Putamen (tissue), 1 donor: ENCODE measurements around the gene WFS1.

Experiments used
- DNase-seq: peaks from one replicate; pipeline ENCODE4 v3.0.0-alpha.2; 2016; ENCODE audit warnings: low spot score

WFS1 gene

DNA sequence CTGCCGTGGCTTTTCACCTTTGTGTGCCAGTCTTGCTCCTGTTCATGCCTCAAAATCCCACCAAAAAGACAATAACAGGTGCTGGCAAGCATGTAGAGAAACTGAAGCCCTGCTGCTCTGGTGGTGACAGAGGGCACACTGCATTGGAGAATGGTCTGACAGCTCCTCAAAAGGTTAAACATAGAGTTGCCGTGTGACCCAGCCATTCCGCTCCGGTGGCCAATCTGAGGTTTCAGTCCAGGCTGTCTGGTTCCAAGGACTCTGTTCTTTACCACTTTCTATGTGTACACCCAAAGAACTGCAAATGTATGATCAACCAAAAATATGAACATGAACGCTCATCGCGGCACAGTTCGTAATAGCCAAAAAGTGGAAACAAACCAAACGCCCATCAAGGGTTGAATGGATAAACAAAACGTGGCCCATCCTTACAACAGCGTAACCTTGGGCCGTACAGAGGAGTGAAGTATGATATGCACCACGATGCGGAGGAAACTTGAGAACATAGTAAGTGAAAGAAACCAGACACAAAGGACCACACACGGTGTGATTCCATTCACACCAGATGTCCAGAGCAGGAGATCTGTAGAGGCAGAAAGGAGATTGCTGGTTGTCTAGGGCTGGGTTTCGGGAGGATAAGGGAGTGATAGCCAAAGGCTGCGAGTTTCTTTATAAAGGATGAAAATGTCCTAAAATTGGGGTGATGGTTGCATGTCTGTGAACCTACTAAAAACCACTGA, 33.6 kb upstream of the WFS1 start:
- no peak for DNase-seq

- DNase-seq = no peak
Observed at GRCh38 chr4:6236816-6237390, 32.7 kb upstream of the WFS1 start.

DNA sequence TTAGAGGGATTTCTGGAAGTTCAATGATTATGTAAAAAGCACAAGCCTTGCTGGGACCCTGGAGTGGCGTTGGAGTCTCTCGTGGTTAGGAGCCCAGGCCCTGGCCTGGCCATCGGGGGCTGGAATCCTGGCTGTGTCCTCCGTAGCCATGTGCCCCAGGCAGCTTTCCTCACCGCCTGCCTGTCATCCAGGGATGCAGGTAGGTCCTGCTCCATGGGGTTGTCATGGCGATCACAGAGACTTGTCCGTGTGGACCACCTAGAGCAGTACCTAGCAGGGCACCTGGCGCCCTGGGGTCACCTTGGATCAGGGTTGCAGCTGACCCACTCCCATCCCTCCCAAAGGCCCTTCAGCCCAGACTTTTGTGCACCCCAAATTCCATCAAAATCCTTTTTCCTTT, 30.2 kb upstream of the WFS1 start:
- no peak for DNase-seq

DNA sequence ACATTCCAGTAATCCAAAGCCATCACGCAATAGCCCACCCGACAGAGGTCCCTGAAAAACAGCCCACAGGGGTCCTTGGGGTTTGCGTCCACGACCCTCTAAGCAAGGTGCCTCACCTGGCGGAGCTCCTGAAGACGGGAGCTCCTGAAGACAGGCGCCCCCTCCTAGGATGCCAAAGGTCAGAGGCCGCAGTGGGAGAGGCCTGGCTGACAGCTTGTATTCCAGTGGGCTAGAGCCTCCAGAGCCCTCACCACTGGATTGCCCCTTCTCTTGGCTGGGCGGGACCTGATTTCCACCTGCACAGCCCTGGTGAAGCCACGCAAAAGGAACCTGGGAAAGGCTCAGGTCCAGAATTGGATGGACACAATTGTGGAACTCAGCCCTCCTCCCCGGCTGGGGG, 29.7 kb upstream of the WFS1 start:
- DNase-seq = no peak

- DNase-seq = no peak
Observed at GRCh38 chr4:6241062-6241845, 28.4 kb upstream of the WFS1 start.

DNA sequence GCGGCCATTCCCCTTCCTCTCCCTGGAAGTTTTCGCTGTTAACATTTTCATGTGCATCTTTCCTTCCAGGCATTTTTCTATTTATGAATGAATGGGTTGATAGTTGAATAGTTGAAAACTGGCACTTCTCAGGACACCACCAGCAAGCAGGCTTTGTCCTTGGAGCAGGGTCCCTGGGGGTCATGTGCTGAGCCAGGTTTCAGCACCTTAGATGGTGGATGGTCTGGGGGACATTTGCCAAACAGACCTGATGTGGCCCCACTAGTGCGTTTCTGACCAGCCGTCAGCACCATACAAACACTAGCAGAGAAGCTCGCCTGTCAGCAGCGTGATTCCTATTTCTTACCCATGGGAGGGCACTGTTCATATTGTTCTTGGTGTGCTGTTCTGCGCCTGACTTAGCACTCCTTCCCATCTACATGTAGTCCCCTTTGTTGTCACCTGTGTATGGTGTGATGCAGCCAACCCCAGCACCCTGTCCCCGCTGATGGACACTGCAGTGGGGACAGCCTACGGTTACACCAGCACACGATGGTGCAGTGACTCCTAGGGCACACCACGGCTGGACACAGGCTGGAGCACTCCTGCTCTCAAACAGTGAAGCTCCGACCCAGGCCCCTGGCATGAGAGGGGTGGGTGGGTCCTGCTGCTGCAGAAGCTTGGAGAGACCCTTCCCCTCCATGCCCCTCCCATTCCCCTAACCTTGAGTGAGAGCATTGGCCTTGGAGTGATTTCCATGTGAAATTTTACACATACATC, 27.2 kb upstream of the WFS1 start:
- no peak for DNase-seq

DNA sequence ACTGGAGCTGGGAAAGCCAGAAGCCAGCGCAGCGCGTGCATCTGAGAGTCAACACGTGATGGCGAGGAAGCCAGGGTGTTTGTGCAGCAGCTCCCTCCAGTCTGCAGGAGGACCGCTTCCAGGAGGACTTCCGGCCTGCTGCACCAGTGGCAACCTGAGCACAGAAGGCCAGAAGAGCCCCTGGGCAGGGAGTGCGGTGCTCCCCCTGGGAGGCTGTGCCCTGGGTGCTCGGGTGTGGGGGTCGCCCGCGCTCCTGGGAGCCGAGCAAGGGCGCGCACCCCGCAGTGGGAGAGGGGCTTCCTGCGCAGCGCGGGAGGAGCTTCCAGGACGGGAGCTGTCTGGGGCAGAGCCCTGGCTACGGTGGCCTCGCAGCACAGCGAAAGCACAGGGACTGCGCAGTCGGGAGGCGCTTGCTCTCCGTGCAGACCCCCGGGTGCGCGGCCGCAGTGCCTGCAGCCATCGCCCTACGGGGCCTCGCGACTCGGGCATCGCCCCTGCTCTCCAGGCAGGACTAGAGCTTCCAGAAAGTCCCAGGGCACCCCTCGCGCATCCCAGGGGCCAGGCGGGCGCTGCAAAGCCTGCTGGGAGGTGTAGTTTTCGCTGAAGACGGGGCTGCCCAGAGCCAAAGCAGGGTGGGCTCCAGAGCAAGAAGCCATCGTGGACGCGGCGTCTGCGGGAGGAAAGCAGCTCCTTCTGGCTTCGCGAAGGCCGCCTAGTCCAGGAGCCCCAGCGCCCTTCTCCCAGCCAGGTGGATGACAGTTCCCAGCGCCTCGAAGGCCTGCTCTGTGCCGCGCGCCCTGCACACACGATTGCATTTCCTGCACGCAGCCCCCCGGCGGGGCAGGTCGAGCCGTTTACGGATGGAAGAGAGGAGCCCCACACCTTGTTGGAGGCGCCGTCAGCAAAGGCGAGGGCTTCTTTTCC, 24.1 kb upstream of the WFS1 start:
- peak; percentile 73 for DNase-seq

DNA sequence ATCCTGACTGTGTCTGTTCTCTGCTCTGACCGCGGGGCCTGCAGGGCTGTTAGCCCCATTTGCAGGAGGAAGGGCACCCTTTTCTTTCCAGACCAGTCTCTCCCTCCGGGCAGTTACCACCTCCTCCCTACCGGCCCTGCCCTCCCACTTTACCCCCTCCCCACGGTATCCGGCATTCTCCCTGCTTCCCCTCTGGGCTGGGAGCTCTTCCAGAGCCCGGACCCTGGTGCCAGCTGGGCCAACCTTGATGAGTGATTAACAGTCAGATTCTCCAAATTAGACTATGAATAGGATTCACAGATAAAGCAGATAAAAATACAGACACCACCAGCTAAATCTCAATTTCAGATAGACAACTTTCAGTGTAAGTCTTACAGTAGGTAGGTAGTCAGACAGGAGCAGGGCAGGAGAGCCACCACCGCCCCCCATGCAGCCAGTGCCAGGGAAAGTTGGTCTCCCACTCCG, 23.4 kb upstream of the WFS1 start:
- DNase-seq = no peak

GRCh38 chr4:6248394-6248793, 21.3 kb upstream of the WFS1 start:
- no peak for DNase-seq

GRCh38 chr4:6250235-6250983, 19.2 kb upstream of the WFS1 start:
- peak; percentile 80 for DNase-seq

DNA sequence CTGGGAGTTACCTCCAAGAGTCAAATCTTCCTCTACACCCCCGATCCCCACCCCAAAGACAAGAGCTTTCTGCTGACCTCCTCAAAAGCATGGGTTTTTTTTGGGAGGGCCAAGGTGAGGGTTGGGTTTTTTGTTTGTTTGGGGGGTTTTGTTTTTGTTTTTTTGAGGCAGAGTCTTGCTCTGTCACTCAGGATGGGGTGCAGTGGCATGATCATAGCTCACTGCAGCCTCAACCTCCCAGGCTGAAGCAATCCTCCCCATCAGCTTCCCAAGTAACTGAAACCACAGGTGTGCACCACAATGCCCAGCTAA, 18.7 kb upstream of the WFS1 start:
- DNase-seq = no peak

GRCh38 chr4:6251365-6251764, 18.3 kb upstream of the WFS1 start:
- DNase-seq = no peak

- peak; percentile 70 for DNase-seq
Observed at GRCh38 chr4:6252051-6252450, 17.6 kb upstream of the WFS1 start.

DNA sequence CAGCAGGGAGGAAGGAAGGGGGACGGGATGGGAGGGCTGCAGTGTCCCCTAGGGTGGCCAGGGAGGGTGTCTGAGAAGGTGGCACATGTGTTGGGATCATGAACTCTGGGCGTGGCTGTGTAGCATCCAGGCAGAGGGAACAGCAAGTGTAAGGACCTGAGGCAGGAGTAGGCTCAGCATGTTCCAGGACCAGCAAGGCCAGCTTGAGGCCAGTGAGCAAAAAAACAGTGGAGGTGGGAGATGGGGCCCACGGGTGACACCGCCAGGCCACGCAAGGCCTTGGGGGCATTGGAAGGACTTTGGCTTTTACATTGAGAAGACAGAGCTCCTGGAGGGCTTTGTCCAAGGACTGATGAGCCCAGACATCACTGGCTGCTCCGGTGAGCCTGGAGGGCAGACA, 16.5 kb upstream of the WFS1 start:
- DNase-seq = no peak

- DNase-seq = no peak
Observed at GRCh38 chr4:6253961-6254360, 15.7 kb upstream of the WFS1 start.

DNA sequence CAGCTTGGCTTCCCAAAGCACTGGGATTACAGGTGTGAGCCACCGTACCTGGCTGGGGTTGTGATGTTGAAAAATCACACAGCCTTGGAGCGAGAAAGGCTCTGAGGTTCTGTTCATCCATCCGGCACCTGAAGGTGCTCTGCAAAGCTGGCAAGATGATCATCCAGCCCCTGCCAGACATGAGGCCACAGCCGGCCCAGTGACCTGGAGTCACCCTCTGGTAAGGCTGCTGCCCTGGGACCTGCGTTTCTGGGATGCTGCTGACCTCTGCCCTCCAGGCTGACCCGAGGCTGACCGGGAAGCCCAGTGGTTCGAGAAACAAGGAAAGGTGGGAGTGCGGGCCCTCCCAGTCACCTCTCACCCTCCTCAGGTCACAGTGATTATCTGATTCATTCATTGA, 13.5 kb upstream of the WFS1 start:
- no peak for DNase-seq

GRCh38 chr4:6257247-6258025, 12.2 kb upstream of the WFS1 start:
- no peak for DNase-seq

DNA sequence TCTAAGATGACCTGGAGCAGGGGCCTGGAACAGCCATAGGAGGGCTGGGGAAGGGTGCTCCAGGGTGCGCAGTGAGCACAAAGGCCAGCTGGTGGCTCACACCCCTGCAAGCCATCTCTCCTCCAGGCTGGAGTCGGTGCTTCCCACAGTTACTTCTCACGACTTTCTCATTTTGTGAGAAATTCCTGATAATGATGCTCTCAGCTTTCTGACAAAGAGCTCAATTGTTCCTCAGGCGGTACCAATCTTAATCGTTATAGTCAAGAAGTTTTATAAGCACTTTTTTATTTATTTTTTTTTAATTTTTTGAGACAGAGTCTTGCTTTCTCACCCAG, 11.7 kb upstream of the WFS1 start:
- no peak for DNase-seq

GRCh38 chr4:6258741-6259140, 10.9 kb upstream of the WFS1 start:
- DNase-seq = no peak

DNA sequence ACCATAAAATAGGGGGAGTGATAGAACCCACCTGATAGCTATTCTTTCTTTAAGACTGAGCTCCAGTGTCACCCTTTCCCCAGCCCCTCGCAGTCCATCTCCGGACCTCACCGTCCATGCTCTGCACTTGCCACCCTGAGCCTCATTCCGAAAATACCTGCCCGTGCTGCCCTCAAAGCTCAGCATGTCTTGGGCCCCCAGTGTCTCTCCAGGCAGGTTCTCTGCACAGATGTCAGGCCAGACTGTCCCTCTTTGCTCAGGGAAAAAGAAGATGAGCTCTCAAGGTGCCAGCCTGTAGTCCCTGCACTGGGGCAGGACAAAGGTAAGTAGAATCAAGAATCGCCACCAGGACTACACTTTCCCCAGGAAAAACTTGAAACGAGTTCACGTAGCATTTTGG, 9.8 kb upstream of the WFS1 start:
- no peak for DNase-seq
